Stimulated activated CD8-positive, alpha-beta memory T cell treated with anti-CD3 and anti-CD28 coated beads, Interleukin-12 subunit alpha, Interleukin-12 subunit beta, amount 100 ng/mL, for 24 hours (primary cell): Measurements from ENCODE around the gene GALNT12.

Experiments used
- DNase-seq: peaks from one replicate; pipeline ENCODE4 v3.0.0-alpha.2; 2020; ENCODE audit errors: extremely low read depth

Gene GALNT12

DNA sequence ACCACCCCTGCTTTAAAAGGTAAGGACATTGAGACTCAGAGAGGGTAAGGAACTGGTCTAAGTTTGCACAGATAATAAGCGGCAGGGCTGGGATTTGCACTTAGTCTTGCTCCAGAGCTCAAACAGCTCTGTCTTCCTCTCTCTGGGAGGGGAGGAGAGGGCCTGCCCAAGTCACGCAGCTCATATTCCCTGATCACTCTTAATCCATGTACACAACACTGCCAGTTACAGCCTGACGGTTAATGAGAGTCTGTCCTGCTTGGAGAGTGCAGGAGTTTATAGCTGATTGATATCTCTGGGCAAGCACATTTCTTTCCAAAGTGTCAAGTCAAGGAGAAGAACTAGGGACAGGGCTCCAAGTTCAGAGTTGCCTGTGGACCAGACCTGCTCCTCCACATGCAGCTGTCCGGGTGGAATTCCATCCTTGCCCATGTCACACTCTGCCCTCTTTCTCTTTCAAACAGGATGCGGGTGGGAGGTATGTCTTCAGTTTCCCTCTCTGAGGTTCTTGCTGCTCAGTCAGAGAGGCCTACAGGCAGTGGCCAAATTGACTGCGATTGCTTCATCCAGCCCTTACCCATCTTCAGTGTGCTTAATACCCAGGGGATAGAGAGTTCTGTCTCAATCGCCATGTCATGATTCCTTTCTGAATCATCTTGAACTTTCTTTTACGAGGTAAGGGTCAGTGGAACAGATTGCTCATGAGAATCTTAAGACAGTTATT lies 54.5 kb downstream of the GALNT12 start:
- no peak for DNase-seq

DNA sequence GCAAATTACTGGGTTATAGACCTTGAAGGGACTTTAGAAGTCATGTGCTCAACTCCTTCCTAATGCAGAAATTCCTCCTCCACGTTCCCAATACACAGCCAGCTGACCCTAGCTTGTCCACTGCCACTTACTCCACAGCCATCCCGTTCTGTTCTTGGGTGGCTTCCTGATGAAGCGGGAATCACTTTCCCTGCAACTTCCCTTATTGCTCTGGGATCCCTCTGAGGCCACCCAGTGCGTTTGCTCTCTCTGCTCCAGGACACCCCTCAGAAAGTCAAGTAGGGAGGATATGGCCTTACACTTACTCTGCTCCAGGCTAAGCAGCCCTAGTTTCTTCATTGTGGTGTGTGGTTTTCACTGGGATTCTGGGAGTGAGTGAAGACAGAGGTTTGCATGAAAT lies 55.5 kb downstream of the GALNT12 start:
- DNase-seq = no peak

DNA sequence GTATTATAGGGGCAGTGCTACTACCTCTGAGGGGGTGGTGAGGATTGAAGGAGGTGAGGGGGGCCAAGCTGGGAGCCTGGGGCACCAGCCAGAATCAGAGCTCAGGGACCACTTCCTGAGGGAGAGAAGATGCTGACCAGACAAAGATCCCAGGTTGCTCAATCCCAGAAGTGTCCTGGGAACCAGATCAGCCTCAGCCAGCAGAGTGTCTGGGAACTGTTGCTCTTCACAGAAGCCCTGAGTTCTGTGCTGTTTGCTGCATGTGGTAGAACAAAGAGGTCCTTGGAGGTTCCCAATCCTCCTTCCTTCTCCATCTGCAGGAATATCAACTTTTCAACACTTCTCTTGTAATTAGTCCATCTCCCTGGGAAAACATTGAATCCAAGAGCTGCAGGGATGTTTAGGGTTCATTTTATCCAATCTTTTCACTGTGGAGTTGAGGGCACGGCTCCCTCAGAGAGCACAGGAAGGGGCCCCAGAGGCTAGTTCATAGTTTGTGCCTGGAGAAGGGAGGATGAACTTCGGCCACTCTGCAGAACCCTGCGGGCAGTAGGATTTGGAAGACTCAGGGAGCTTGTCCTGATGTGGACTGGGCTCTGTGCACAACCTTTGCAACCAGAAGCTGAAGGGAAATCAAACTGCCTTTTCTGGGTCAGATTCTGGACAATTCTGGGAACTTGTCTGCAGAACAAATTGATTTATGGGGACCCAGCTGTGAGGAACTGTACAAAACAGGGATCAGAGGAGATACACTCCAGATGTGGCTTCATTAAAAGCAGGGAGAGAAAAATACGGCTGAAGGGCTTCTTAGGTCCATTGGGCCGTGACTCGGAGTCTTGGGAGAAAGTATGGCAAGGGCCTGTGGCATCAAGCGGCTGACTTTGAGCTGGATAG lies 57.1 kb downstream of the GALNT12 start:
- DNase-seq = no peak

DNA sequence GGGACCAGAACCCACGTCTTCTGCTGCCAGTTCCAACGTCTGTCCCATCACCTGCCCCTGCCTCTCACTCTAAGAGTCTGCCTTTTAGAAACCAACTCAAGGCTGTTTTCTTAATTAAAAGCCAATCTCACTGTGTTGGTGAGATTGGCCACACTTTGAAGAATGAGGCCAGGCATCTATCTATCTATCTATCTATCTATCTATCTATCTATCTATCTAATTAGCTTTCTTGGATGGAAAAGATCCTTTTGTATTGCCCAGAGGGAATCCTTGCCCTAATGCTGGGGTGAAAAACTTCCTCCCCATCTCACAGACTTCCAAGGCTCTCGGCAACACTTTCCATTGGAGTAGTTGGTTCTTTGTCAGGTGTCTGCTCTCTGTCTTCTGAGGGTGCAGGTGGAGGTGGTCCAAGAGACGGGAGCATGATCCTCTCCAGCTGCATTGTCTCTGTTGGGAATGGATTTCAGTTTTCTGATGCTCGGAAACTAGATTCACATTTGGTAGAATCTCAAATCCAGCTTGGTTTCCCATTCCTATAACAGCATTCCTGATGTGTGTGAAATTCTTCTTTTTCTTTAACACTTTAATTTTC lies 57.9 kb downstream of the GALNT12 start:
- DNase-seq = no peak

DNA sequence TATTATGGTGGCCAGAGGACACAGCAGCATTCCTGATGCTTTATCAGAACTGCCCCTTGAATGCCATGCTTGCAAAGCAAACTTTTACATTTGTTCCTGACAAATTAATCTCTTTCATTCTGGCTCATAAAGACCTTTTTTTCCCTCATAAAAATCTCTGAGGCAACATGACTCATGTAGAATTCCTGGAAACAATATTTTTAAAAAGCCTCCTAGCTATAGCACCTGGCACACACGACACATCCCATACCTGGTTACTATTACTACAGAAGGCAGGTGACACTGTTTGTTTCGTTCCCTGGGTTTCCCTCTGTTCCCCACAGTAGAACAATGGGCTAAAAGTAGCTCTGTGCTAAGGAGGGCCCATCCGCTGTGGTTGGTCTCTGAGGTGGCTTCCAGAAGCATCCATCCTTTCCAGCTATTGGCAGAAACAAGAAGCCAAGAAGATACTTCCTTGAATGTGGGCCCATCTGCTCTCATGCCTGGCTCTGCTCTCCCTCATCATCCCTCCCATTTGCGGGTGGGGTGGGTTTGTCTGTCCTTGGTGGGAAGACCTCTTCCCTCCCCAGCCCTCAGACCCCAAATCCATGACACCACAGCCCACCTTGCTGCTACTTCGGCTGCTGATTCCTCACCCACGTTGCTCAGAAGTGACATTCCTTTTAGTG lies 59.1 kb downstream of the GALNT12 start:
- DNase-seq = no peak

DNA sequence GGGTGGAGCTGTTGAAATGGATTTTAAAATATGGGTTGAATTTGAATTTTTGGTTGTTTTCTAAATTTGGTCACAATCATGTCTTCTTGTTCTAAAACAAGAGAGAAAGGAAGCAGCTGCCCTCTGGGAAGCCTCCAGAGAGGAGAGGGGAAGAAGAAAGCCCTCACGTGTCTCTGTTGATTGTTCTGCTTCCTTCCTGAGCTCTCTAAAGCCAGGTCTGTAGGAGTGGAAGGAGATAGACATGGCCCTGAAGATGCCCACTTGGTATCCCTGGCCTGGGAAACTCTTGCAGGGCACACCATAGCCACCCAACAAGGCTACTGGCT lies 59.6 kb downstream of the GALNT12 start:
- no peak for DNase-seq

DNA sequence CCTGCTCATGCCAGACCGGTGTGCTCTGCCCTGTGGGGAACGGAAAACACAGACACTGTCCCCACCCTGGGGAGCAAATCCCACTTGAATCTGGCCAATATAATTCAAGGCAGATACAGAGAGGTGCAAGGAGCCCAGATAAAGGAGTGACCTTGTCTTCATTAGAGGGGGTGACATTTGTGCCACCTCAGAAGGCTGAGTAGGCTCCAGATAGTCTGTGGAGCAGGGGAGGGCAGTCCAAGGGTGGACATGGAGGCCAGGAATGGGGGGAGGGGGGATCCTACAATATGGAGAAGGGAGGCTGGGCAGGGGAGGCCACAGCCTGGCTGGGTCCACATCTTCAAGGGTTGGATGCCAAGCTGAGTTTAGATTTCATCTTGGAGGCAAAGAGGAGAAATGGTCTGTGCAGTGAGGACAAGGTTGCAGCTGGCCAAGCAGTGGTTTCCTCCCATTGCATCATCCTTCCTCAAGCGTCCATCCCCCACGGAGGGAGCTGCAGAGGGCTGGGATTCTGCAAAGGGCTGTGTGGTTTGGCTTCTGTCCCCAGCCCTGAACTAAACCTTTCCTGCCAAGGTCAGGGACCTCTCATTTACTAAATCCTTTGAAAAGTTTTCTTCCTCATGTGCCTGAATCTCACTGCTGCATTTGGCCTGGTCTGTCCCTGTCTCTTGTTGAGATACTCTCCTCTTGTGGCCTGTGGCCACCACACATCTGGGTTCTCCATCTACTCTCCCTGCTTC lies 60.1 kb downstream of the GALNT12 start:
- DNase-seq = no peak

DNA sequence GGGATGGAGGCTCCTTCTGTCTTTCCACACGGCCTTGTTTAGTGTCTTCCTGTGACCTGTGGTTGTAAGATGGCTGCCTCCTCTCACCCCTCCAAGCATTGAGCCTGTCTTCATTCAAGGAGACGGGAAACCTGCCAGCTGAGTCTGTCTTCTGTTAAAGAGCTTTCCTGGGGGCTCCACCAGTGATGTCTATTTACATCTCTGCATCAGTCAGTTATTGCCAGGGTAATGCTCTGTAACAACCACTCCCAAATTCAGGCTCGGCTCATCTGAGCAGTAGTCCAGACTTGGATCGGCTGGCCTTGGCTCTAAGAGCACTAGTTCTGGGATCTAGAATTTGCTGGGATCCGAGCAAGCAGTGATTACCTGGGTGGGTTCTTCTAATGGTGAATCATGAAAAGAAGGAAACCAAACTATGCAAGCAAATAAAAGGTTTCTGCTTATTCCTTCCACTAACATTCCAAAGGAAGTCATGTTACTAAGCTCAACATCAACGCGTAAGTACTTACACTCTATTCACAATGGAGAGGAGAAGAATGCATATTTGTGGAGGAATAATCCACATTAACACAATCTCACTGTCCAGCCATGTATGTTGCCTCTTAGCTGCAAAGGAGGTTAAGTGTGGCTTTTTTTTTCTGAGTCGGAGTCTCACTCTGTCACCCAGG lies 61.7 kb downstream of the GALNT12 start:
- no peak for DNase-seq

DNA sequence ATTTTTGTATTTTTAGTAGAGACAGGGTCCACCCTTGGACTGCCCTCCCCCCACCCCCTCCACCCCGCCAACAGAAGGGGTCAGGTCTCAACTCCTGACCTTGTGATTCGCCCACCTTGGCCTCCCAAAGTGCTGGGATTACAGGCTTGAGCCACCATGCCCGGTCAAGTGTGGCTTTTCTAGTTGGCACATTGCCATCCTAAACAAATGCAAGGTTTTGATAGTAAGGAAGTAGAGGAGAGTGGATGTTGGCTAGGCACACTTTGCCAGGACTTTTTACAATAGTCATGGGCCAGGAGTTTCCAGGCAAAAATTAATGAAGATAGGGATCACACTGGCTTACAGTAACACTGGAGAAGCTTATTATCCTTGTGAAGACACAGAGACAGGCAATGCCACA lies 62.4 kb downstream of the GALNT12 start:
- no peak for DNase-seq

DNA sequence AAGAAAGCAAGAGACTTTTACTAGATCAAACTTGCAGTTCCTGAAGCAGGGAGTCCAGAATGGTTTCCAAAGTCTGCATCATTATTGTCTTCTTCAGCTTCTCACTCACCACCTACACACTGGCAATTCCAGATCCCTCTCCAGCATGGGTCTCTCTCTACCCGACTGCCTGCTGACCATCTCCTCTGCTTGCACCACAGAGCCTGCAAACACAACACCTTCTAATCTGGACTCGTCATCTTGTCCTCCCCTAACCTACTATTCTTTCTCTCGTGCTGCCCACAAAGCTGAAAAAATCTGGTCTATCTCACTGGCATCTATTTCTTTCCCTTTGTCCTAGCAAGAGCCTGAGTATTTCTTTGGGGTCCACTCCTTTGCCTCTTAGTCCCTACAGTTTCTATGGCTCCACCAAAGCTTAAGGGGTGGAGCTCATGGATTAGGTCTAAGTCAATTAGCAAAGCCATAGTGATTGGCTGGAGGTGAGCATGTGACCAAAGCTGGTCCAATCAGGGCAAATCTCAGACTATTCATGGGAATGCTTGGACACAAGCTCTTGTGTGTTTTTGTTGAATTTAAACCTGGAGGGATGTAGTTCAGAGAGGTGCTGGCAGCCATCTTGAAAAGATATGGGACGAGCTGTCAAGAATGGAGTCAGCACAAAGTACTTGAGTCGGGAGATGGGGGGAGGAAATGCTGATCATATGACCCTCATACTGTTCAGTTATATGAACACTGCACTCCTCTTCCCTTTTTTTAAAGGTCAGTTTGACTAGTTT lies 63.5 kb downstream of the GALNT12 start:
- DNase-seq = no peak

DNA sequence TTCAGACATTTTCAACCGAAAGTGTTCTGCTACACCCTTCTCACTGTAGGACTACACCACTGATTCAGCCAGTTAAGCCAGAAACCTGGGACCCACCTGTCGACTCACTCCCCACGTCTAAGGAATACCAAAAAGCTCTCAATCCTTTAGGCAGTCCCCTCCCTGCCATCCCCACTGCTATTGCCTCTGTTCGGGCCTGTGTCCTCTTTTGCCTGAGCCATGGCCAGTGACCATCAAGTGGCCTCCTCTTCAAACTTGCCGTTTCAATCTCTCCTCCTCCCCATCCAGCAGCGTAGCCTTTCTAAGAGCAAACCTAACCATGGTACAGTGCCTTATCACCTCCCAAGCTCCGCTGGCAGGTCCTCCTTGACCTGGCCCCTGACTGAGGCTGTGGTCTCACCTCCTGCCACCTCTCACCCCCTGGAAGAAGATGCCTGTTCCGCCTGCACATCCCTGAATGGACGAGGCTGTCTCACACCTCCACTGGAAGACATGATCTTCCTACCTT lies 64.1 kb downstream of the GALNT12 start:
- no peak for DNase-seq

DNA sequence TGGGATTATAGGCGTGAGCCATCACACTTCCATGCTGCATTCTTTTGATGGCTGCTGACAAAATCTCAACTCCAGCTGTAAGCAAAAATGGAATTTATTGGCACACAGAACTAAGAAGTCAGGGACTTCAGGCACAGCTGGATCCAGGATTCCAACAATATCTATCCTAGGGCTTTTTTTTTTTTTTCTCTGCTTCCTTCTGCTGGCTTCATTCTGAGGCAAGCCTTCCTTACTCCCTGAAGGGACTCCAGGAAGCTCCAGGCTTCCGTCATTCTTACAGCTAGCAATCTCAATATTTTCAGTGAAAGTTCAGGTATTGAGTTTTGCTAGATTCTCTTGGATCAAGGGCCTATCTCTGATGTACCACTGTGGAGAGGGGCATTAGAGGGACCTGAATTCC lies 66.1 kb downstream of the GALNT12 start:
- DNase-seq = no peak

DNA sequence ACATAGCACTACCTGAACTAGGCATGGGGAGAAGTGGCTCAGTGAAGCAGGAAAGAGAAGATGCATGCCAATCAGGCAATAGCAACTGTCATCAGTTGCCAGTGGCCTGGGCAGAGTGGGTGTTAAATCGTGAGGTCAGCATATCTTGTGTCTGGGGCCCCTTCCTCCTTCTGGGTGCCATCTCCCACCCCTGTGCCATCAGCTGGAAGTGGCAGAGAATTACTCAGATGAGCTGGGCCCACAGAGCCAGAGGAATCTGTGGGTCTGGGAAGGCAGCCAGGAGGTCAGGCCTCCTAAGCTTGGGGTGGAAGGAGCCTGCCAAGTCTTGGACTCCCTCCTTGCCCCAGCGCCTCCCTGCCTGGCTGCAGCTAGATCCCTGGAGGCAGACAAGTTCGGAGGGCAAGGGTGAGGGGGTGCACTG lies 66.5 kb downstream of the GALNT12 start:
- no peak for DNase-seq

DNA sequence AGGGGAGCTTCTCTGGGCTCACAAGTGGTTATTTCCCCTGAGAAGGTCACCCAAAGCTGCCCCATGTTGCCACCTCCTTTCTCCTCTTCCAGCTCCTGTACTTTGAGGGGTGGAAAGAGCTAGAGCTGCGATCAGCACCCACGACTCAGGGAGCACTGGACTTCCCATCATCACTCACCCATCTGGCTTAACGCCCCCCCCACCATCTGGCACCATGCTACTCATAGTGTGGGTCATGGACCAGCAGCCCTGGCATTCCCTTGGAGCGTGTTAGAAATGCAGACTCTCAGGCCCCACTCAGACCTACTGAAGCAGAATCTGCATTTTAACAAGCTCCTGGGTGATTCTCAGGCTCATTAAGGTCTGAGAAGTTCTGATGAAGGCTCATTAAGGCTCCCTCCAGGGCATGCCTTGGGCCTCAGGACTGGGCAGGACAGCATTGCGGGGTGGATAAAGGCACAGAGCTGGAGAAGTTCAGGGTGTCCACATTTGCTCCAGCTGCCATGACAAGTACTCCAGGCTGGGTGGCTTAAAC lies 67.3 kb downstream of the GALNT12 start:
- no peak for DNase-seq

DNA sequence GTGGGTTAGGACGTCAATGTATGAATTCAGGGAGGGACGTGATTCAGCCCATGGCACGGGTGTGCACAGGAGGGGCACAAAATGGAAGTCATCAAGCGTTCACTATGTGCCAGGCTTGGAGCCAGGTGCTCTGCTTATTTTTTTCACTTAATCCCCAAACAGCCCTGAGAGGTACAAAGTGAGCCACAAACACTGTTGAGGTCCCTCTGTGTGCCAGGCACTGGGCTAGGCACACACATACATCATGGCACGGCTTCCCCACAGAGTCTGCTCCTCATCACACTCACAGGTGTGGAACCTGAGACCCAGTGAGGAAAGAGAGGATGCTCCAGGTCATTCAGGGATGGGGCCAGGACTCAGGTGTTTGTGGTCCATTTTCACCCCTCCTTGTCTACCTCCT lies 68.1 kb downstream of the GALNT12 start:
- no peak for DNase-seq

DNA sequence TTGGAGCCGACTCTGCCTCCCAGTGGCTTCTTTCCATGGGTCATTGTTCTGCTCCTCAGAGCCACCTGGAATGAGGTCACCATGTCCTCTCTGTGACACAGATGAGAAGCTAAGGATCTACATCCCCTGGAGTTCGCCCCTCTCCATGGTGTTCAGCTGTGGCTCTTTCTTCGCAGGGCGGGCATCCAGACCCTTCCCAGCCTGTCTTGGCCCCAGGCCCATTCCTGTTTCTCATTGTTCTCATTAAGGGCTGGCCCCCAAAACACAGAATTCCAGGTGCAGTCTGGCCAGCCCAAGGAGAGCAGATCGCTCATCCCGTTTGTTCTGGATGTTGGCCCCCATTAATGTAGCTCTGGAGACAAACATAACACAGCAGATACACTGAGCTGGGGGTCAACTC lies 69.8 kb downstream of the GALNT12 start:
- DNase-seq = no peak

DNA sequence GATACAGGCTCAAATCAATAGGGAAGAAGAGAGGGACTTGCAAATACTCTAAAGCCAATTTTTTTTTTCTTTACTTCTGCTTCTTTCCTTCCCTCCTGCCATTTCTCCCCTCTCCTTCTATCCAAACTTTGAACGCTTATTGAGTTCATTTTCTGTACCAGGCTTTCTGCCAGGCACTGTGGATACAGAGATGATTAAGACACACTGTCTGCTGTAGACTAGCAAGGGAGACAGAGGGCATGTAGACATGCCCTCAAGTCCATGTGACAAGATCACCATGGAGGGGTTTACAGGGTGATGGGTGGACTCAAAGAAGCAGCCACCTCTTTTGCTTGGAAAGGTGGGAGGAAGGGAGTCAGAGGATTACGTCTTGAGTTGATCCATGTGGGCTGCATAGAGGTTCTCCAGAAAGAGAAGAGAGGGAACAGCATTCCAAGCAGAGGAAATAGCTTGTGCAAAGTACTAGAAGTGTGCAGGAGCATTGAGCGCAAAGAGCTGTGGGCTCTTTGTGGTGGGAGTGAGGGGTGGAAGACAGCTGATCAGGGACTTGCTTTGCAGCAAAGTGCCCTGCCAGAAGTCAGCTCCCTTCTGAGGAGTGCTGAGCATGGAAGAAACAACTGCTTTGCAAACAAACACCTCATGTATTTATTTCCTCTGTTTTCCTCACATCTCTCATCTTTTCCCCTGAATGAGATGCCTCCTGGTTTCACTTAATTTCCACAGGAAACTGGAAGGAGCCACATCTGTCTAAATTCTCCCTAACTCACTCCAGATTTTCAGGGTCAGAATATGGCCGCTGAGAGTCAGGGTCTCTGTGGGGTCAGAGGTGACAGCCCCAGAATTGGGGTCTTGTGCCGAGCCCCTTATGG lies 71.9 kb downstream of the GALNT12 start:
- no peak for DNase-seq

DNA sequence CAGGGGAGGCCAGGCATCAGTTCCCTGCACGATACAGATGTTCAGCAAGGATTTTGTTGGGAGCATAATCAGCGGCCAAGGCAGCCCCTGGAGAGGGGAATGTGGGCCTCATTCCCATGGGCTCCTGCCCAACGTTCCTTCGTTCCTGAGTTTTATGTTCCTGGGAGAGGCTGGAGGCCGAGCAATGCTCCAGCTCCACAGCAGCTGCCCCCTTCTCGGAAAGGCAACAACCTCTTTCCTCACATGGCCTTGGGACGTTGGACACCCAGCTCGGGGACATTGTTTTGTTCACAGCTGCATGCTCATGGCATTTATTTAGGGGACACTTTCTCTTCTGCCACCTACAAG lies 72.5 kb downstream of the GALNT12 start:
- DNase-seq = no peak
